Dermis microvascular lymphatic vessel endothelial cell (primary cell): ENCODE measurements around the gene TSHZ1. TPM values are rescaled to one million over a fixed set of nuclear protein-coding genes. Genes with fewer than 3 reads are reported as not detected.
"Not testable (repeated sequence)": the region's sequence is repeated elsewhere in the genome, so short reads cannot be mapped to it uniquely, and the experiment has no call there.

Experiments
- DNase-seq, 2 donors: peaks; one replicate each; pipeline versions ENCODE4 v3.0.0 to v3.0.0-alpha.2; 2010; ENCODE audit warnings: low read depth in 2 of 2
- total RNA-seq: library from RNA; depleted of rRNA; stranded (reverse); fragments of >200 nt; gene quantifications from 2 replicates; pipeline ENCODE4 v1.2.1, GENCODE V29; 2014

Gene TSHZ1
- total RNA-seq, 1 donor from 2014 or later = 6.5 TPM

DNA sequence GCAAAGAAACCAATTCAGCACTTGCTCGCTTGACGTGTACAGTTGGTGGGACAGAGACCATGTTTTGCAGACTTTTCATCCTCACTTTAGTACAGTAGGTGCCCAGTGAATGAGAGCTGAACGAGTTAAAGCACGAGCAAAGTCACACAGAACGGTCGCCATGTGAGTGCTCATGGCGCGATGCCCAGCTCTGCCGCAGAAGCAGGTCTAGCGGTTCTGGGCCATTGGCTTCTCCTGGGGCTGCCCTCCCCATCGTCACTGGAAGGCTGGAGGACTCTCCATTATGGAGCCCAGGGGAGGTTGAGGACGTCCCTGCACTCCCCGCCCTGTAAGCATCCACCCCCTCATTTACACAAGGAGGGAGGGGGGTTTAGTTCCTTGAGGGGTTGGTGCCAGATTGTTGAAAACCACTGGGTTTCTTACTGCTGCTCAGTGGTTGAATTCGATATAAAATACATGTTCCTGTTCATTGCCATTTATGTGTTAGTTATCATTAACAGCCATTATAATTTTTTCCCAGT is 26.6 kb upstream of the TSHZ1 start:
- no peak for DNase-seq

DNA sequence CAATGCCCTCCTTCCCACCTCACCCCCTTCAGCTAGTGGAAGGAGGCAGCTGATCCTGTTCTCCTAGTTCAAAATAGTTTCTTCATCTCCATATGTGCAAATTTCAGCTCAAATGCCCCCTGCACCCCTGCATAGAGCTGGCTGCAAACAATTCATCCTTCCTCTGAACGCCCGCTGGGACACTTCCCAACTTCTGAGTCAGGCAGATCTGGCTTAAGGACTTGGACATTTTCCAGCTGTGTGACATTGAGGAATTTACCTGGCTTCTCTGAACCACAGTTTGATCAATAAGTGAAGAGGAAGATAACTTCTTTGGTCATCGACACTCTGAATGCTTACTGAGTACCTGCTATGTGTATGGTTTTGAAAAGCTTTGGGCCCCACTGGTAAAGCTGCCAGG is 25.1 kb upstream of the TSHZ1 start:
- DNase-seq = no peak

DNA sequence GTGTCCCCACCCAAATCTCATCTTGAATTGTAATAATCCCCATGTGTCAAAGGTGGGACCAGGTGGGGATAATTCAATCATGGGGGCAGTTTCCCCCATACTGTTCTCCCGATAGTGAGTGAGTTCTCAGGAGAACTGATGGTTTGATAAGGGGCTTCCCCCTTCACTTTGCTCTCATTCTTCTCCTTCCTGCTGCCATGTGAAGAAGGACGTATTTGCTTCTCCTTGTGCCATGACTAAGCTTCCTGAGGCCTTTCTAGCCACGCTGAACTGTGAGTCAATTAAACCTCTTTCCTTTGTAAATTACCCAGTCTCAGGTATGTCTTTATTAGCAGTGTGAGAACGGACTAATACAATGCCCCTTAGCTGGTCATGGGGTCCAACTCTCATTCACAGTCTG is 22.9 kb upstream of the TSHZ1 start:
- not testable (repeated sequence) for DNase-seq

GRCh38 chr18:75189696-75190095 is 20.9 kb upstream of the TSHZ1 start:
- no peak for DNase-seq

DNA sequence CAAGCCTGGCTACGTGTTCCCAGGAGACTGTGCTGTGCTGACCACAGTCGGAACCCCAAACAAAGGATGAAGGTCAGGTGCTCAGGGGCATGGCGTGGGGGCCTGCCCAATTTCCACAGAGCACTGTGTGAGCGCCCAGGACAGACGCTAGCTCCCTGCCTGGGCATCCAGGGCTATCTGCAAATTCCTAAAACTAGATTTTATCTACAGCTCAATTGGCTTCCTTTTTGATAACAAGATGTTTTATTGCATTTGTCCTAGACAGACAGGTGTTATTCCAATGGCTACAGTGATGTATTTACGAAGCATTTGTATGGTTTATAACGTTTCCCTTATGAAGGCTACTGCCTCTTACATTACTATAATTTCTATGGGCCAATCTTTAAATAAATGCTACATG is 17.7 kb upstream of the TSHZ1 start:
- no peak for DNase-seq

- no peak for DNase-seq
Observed at GRCh38 chr18:75198036-75198435, 12.6 kb upstream of the TSHZ1 start.

- peak in 1 of 2 donors; percentile 29 for DNase-seq
Observed at GRCh38 chr18:75199327-75199726, 11.3 kb upstream of the TSHZ1 start.

- DNase-seq = no peak
Observed at GRCh38 chr18:75200071-75200470, 10.5 kb upstream of the TSHZ1 start.

GRCh38 chr18:75200605-75201280 is 9.9 kb upstream of the TSHZ1 start:
- DNase-seq = no peak

- peak in 1 of 2 donors; percentile 27 for DNase-seq
Observed at GRCh38 chr18:75201282-75202270, 9.0 kb upstream of the TSHZ1 start.

GRCh38 chr18:75202696-75203365 is 7.8 kb upstream of the TSHZ1 start:
- no peak for DNase-seq

DNA sequence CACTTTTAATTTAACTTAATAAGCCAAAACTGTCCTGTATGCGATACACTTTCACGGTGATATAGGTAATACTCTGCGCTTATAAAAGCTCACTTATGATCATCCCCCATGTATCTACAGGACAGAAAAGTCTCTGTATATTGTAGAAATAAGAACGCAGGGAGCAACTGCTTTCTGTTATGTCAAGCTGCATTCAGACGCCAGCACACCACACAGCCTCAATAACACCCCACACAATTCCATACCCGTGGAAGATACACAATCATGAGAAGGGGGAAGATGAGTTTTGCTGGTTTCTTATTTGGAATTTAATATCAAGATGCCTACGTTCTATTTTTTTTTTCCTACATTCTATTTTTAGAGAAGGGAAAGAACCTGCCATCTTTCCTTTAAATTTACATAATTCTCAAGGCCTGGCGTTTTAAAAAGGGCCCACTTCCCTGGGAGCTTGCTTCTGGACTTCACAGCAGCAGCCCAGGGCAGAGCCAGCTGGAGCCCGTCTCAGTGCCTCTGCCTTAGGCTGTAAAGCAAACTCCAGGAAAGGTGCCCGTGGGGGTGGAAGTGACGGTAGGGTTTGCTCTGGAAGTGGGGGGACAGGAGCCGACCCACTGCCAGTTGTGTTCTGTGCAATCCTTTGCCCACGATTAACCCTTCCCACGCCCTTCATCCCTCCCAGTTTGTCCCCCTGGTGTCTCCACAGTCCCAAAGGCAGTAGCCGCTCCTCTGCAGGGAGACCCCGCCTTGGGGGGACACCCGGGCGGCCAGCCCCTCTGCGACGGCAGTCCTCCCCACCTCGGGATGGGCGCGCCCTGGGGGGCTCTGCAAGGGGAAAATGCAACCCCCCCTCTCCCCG is 7.0 kb upstream of the TSHZ1 start:
- no peak for DNase-seq

DNA sequence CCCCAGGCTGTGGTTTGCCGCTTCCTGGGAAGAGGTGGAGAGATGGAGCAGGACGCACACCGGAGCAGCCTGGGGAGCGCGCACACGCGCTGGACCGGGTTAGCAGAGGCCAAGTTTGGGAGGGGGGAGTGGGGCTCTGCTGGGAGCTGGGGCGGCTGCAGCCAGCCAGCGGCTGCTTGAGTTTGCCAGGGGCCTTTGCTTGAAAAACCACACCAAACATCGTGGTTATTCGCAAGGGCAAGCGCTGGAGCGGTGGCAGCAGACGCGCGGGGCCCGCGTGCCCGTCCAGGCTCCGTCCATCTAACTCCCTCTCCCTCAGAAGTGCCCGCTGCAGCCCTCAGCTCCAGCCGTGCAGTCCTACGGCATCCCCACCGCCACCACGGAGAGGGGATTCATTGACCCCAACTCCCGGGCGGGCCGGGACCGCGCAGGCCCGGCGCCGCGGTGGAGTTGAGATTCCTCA is 6.3 kb upstream of the TSHZ1 start:
- DNase-seq = no peak

- DNase-seq = no peak
Observed at GRCh38 chr18:75204732-75205513, 5.7 kb upstream of the TSHZ1 start.

- no peak for DNase-seq
Observed at GRCh38 chr18:75205514-75206132, 5.0 kb upstream of the TSHZ1 start.

DNA sequence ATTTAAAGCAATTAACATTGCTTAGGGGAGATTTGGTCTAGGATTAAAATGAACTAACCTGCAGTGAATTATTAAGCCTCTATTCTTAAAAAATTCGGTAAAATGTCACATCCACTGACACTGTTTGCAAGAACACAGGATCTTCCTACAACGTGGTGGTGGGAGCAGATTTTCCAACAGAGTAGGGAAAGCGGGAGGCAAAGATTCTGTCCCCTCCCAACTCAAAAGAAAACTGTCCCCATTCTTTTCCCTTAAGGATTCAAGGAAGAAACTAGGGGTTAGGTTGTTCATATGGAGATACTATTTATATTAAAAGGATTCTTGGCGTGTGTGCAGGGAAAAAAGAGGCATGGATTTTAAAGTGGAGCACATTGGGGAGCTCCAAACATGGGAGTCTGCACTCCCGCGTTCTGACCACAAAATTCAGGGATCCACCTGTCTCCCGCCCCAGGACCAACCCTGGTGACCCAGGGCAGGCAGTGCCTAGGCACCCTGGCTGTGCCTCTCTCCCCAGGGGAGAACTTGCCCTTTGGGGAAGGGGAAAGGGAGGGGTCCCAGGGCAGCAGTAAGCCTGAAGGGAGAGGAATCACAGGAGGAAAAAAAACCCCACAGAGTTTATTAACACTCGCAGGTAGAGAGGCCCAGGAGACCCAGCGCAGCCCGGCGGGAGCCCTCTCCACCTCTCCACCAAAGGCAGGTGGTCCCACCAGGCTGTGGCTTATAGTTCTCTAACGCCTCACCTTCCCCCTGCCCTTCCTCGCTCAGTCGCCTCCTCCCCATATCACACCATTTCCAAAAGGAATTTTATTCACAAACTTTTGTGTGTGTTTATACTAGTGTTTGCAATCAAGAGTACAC is 3.9 kb upstream of the TSHZ1 start:
- DNase-seq = no peak

DNA sequence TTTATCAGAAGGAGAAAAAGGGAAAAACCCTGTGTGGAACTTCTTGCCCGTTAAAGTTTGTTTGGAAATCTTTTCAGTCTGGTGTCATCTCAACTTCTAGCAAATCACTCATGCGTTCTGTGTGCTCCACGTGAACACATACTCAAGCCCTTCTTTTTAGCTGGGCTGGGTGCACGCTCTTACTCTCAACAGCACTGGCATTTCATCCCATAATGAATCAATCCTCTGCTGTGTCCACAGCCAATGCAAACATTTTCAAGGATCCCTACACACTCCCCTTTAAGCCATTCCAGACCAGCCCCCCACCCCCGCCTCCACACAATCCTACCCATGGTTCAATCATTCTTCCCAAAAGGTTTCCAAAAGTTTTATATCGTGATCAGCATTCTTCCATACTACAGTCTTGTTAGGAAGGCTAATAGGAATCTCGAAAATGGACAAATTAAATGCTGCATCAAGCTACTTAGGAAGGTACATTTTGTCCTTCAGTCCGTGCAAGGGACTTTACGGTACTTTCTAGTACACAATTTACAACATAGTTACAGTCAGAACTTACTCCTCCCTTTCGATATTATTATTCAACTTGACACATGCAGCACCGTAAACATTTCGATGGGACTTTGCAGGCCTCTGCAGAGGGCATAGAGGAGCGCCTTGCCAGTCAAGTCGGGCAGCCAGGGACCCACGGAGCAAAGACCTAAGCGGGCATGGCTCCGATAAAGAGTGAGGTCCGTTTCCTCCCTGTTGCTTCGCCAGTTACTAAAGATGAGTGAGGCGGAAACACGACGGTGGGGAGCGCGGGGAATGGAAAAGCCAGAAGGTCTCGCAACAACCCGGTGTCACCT is 3.1 kb upstream of the TSHZ1 start:
- peak in 1 of 2 donors; percentile 45 for DNase-seq
